Fibroblast of villous mesenchyme (primary cell): ENCODE data around the gene IFT74. TPM values are rescaled to one million over a fixed set of nuclear protein-coding genes. Genes with fewer than 3 reads are reported as not detected.
A peak's percentile ranks its signal among the peaks of the same experiment; 100 is the strongest.

Source experiments
- DNase-seq: peaks from one replicate; pipeline ENCODE4 v3.0.0-alpha.2; 2010; ENCODE audit warnings: low read depth
- H3K4me3 ChIP-seq: 2 replicates; pipeline ENCODE4 v1.5.1; 2011; ENCODE audit warnings: low read depth, mild to moderate bottlenecking, low read length
- total RNA-seq: library from RNA; depleted of rRNA; stranded (reverse); fragments of >200 nt; gene quantifications from 2 replicates; pipeline ENCODE4 v1.2.3, GENCODE V29; 2012
- TF ChIP-seq, protein P1 (sequence below): IDR thresholded peaks from 2 replicates; pipeline ENCODE4 v1.5.1; 2012; ENCODE audit warnings: low read depth, mild to moderate bottlenecking, low read length; ENCODE audit not compliant: insufficient read depth

Gene IFT74
- total RNA-seq, 1 donor, result 15.5 TPM

DNA sequence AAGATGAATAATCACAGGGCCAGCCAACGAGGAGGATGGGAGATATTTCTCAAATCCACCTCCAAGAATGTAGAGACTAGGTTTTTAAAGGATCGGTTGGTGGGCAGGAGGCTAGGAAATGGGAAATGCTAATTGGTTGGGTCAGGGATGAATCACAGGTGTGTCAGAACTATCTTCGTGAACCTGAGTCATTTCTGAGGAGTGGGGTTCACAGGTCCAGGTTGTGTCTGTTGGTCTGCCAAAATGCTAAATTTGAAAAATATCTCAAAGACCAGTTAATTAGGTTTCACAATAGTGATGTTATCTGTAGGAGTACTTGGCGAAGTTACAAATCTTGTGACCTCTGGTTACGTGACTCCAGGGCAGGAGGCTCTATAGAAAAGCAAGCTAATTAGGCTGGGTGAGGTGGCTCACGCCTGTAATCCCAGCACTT lies 6.6 kb upstream of the IFT74 start:
- peak; percentile 29 for DNase-seq

DNA sequence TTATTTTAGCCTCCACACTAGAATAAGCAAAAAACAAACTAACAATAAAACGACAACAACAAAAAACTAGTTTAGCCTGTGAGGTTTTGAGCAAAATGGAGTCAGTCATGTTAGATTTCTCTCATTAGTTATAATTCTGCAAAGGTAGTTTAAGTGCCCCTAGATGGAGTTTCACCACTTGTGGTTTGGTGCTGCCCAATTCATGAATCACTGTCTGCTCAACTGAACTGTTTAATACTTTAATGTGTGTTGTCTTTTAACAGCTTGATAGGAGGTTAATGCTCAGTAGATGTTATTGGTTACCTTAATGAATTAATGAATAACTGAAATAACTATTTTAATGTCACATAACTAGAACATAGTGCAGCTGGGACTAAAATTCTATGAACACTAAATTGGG lies 5.7 kb upstream of the IFT74 start:
- no peak for DNase-seq
- H3K4me3 ChIP-seq, result no peak overlapping the region
- TF ChIP-seq, protein P1, sequence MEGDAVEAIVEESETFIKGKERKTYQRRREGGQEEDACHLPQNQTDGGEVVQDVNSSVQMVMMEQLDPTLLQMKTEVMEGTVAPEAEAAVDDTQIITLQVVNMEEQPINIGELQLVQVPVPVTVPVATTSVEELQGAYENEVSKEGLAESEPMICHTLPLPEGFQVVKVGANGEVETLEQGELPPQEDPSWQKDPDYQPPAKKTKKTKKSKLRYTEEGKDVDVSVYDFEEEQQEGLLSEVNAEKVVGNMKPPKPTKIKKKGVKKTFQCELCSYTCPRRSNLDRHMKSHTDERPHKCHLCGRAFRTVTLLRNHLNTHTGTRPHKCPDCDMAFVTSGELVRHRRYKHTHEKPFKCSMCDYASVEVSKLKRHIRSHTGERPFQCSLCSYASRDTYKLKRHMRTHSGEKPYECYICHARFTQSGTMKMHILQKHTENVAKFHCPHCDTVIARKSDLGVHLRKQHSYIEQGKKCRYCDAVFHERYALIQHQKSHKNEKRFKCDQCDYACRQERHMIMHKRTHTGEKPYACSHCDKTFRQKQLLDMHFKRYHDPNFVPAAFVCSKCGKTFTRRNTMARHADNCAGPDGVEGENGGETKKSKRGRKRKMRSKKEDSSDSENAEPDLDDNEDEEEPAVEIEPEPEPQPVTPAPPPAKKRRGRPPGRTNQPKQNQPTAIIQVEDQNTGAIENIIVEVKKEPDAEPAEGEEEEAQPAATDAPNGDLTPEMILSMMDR, result no peak

More for the DNA sequence above, 6.6 kb upstream of the IFT74 start:
- TF ChIP-seq, protein P1, result no peak
- no peak overlapping the region for H3K4me3 ChIP-seq

DNA sequence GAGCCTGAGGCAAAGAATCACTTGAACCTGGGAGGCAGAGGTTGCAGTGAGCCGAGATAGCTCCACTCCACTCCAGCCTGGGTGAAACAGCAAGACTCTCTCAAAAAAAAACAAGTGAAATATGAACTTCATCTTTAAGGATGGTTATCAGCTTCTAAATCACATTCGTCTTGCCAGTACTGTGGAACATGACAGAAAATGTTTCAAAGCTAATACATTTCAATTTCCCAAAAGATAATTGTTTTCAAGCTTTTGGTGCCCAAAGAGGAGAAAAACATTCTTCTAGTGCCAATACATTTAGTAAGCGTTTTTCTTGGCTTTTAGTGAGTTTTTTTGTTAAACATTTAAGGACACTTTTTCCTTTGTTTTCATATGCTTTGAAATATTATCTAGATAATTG lies 4.4 kb upstream of the IFT74 start:
- no peak overlapping the region for H3K4me3 ChIP-seq
- TF ChIP-seq, protein P1, result no peak
- DNase-seq, result no peak

DNA sequence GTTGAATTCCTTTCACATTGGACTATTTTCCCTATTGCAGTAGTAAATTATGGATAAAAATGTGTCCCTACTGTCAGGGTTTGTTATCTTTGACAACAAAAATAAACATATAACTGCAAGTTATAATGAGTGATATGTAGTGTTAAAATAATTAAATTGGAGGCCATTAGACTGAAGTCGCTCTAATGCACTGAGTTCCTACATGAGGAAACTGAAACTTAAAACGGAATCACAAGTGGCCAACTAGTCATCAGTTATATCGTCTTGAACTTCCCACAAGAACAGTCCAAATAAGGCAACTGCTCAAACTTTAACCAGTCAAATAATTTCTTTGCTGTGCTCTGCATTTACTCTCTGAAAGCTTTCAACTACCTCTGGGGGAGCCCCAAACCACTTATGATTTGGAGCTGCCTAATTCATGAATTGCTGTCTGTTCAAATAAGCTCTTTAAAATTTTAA lies 2.1 kb upstream of the IFT74 start:
- no peak overlapping the region for H3K4me3 ChIP-seq
- no peak for DNase-seq
- TF ChIP-seq, protein P1, result no peak

DNA sequence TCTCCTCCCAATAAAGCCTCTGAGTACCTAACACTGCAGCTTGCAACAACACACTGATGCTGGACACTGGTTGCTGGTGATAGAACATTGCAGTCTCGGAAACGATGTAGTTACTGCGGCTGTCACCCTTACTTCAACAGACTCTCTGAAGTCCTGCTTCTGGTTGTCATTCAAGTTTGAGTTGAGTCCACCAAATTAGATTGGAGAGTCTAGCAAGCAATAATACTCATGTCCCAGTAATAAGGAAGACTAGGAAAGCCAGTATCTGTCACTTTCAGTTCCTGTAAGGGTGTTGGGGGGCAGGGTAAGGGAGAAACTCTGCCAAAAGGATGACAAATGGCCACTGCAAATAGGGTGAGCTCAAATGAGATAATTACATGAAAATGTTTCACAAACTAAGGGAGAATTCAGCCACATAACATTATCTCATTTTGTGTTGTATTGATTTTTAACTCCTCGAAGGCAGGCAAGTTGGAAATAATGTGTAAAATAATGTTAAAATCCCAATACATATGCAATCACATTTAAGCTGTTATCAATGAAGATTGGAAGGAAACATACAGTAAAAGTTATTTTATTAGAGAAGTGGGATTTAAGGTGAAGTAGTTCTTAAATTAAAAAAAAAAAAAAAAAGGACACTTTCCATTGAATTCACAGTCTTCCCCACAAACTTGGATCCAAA lies 849 bp upstream of the IFT74 start:
- no peak for DNase-seq
- TF ChIP-seq, protein P1, result no peak
- peak overlapping the region; percentile 64 for H3K4me3 ChIP-seq

DNA sequence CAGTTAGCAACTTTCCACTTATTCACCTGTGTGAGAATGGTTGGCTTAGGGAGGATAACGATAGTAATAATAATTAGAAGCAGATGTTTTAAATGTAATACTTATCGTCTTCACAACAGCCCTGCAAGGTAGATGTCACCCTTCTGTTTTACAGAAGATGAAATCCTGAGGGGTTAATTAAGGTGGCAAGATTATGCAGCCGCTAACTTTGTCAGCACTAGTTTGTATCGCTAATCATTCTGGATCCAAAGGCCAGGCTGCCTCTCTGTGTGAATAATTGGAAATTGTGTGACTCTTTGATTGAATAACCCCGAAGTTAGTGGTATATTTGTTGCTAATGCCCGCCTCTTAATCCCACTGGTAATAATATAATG lies 635 bp downstream of the IFT74 start:
- TF ChIP-seq, protein P1, result no peak
- H3K4me3 ChIP-seq, result peak overlapping the region; percentile 64
- no peak for DNase-seq

DNA sequence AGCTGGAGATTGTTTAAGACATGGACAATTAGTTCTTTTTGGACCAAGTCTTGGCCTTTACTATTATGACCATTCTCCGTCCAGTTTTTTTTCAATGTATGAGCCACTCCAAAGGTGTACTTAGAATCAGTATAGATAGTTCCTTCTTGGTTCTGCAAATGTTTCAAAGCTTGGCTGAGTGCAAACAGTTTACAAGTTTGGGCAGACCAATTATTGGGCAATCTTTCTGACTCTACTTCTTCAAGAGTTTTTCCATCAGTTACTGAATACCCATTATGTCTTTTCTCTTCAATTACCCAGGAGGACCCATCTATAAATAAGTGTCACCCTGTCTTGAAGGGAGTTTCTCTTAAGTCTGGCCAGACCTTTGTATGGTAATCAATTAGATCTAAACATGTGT lies 15.5 kb downstream of the IFT74 start:
- TF ChIP-seq, protein P1, result no peak
- DNase-seq, result no peak
- H3K4me3 ChIP-seq, result no peak overlapping the region
